ENCODE measurements around the gene PELI2. TPM values are rescaled to one million over a fixed set of nuclear protein-coding genes. Genes with fewer than 3 reads are reported as not detected.
A peak's percentile ranks its signal among the peaks of the same experiment; 100 is the strongest.

PELI2 gene
- total and polyA plus RNA-seq, 2 experiments from 2014 or later: 8.0 to 24.5 TPM

- TF ChIP-seq ZNF462 (CRISPR knock-in tag; IDR thresholded peaks at IDR 0.05): no peak
- TF ChIP-seq CTCF (conservative IDR thresholded peaks at IDR 0.05; ENCODE audit: low read depth in 2 of 2): no peak
Observed at GRCh38 chr14:56244138-56244789, 126.1 kb downstream of the PELI2 start (continued).

GRCh38 chr14:56247495-56248200 is 129.4 kb downstream of the PELI2 start:
- no peaks in the 10 kb centered on the region for H3F3A ChIP-seq (replicated peaks; ENCODE audit: low read depth)
- no peaks in the 10 kb centered on the region for H3K4me1 ChIP-seq (ENCODE audit: insufficient read depth)
- no peak overlapping the region for H3K27ac ChIP-seq (ENCODE audit: low read depth)
- H3K4me3 ChIP-seq: no peak overlapping the region
- H3K4me3 Mint-ChIP-seq: no peak overlapping the region
- H3K36me3 ChIP-seq (ENCODE audit: insufficient read depth): no peaks in the 10 kb centered on the region
- no peak overlapping the region for H3K4me2 ChIP-seq
- H3K79me2 ChIP-seq (replicated peaks; ENCODE audit: insufficient read depth): no peaks in the 10 kb centered on the region
- no peak for ATAC-seq
- no peak overlapping the region for H2AFZ ChIP-seq
- no peaks in the 10 kb centered on the region for H3K9me3 Mint-ChIP-seq
- no peak overlapping the region for H3K27ac Mint-ChIP-seq
- peak; percentile 33 for DNase-seq (ENCODE audit: low spot score)
- peaks cover 10% of the 10 kb centered on the region for H3K4me1 Mint-ChIP-seq
- H3K9me2 ChIP-seq (ENCODE audit: insufficient read depth): no peaks in the 10 kb centered on the region
- no peaks in the 10 kb centered on the region; the same call in 1 of the 2 replicates for H4K20me1 ChIP-seq (replicated peaks; ENCODE audit: insufficient read depth)
- TF ChIP-seq CTCF (conservative IDR thresholded peaks at IDR 0.05; ENCODE audit: low read depth in 2 of 2) (peak; percentile 26 to 63; a peak in 3 of 4 replicates), JUNB (IDR thresholded peaks at IDR 0.05; ENCODE audit: unreplicated experiment) (no peak)
- no peaks in the 10 kb centered on the region; the same call in 2 of the 3 replicates for H3K36me3 Mint-ChIP-seq (ENCODE audit: low read depth)
- no peaks in the 10 kb centered on the region for H3K27me3 Mint-ChIP-seq (ENCODE audit: insufficient read depth, low read depth, poor library complexity)
- no peaks in the 10 kb centered on the region for H3K27me3 ChIP-seq (ENCODE audit: insufficient read depth)

Measured in GM23338 (cell line).